NCI-H1417 treated with DMSO at 0.1 percent for 48 hours (cell line): ENCODE results near the gene MYCL.
A peak's percentile ranks its signal among the peaks of the same experiment; 100 is the strongest.

ENCODE experiments used
- DNase-seq: peaks from one replicate; lab custom pipeline; 2025; lab: John Stamatoyannopoulos, UW

MYCL gene

DNA sequence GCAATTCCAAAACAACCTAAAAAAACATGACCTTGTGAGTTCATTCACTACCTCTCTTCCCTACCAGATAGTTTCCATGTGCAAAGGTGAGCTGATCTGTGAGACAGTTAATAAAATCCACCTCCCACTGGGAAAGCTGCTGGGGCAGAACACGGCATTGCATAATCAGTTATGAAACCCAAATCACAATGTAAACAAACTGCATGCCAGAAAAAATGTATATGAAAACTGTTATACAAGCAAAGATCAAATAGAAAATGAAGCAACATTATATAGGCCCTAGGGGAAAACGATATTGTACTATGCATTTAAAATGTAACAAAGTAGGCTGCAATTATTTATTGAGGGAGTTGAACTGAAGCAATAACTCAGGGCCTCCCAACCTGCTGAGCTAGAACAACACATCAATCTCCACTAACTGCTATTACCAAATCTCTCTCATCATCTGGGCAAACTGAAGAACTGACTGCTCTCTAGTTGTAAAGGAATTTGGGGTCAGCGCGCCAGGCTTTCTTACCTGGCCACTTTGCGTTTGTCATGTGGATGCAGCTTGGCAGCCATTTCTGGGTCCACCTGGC lies 49.4 kb downstream of the MYCL start:
- peak; percentile 72 for DNase-seq

DNA sequence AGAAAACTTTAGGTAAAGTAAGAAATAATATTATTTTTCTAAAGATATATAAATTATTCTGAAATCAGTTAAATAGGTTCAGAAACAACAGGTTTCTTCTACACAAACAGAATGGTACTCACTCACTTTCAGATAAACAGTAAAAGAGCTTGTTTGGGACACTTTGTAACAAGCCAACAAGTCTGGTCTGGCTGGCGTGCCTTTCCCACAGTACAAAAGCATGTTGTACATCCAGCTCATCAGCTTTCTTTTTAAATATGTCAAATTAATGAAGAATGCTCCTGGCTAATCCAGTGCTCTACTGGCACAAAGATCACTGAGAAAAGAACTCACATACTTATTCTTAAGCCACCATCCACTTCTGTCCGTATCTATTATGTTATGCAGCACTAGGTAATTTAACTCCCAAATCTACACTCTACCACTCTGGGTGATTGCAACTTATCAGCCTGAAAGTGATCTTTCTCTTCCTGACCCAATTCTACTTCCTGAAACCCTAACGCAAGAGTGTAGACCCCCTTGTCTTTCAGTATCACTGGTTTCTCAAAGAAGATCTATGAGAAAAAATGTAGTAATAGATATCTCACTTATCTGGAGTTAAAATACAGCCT lies 51.0 kb downstream of the MYCL start:
- DNase-seq: no peak

DNA sequence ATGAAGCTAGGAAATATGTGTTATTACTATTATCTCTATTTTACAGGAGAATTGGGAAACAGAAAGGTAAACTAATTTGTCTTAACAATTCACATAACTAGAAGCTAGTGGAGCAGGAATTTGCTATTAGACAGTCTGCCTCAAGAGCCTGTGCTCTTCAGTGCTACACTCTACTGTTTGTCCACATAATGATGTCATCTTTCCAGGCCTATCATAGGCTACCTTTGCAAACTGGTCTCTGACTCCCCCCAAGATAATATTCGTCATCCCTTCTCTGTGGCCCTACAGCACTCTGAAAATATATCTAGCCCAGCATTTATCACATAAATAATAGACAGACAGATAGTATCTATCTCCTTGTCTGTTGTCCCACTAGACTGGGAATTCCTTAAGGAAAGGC lies 52.5 kb downstream of the MYCL start:
- DNase-seq: no peak

DNA sequence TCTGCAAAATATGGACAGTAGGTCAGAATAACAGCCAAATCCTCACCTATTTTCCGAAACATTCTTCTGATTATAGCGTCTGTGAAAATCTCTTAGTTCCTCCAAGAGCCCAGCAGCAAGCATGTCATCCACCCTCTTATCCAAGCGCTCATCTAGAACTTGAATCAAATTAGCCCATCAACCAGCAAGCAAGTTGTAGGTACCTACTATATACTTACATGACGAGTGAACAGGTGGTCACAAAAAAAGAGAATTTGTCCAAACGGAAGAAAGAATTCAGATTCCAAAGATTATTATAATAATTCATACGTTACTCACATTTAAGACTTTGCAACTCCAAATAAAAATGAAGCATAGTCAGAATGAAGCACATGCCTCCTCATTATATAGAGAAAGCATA lies 53.8 kb downstream of the MYCL start:
- DNase-seq: no peak

DNA sequence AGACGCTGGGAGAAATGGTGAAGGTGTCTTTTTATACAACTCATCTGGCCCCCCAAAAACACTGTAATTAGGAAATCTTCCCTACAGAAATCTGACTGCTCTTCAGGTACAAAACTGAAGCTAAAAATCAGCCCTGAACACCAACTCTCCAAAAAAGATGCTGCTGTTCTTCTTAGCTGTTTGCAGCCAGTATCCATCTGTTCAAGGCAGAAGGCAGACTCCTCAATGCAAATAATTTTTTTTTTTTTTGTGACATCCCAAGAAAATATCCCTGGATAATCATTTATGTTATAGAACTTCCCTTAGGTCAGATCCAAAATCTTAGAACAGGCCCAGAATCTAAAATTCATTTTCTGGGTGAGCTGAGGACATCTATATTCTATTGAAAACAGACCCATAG lies 54.9 kb downstream of the MYCL start:
- no peak for DNase-seq

DNA sequence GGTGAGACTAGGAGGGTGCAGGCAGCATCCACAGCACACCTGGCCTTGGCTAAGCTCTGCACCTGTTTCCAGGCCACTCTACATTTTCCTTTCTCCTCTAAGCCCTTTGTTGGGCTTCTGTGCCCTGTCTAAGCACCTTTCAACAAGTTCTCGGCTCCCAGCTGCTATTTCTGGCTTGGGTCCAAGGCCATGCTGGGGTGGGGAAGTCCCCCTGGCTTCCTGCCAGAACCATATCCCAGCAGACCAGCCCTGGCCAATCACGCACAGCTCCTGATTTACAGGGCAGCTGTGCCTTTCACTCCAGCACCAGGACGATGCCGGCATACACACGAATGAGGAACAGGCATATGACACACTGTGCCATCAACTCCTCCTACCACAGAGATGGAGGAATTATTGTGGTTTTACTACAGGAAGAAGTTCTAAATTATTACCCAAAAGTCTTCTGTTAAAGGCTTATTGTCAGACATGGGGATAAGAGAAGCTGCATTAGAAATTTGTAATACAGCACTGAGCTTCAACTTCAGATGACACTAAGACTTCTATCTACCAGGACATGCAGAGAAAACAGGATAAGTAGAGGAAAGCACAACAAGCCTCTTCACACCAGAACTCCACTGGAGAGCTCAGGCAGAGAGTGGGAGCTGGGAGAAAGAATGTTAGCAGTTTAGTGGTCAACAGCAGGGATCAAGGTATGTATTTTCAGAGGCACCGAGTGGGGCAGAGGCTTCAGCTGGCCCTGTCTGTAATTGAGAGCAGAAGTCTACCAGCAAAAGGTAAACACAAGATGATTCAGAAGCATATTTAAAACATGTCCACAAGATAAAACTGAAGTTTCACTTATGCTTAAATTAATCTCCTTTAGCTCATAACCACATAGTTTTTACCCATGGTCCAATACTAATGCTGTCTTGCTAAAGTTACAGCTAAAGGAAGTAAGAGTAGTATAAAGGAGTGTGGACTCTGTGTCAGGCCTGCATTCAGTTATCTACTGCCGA lies 55.8 kb downstream of the MYCL start:
- peak; percentile 94 for DNase-seq
